Endometrial microvascular endothelial cells (primary cell): ENCODE data around the gene ZNF496. TPM values are rescaled to one million over a fixed set of nuclear protein-coding genes. Genes with fewer than 3 reads are reported as not detected.
"Not testable (repeated sequence)": the region's sequence is repeated elsewhere in the genome, so short reads cannot be mapped to it uniquely, and the experiment has no call there.

Experiments used
- in situ Hi-C: cut with HindIII; loops from 2 replicates; pipeline ENCODE4 v1.10.0; 2017; ENCODE audit warnings: low sequenced_read_pairs, low pct_unique_long_range_greater_than_20kb; ENCODE audit errors: inconsistent ontology term
- total RNA-seq: library from RNA; depleted of rRNA; stranded (reverse); fragments of >200 nt; gene quantifications from one replicate; pipeline ENCODE4 v1.2.3, GENCODE V29; 2015; ENCODE audit errors: inconsistent ontology term

Gene ZNF496
- 30.8 TPM for total RNA-seq

- in situ Hi-C loops: no loop called here
Measured at GRCh38 chr1:247331525-247332214, at the start of gene ZNF496. TSS of gene ZNF496 (minus strand) at chr1:247331867. CDS start at chr1:247329578, 2,289 bp downstream.

- in situ Hi-C loops: no loop called here
Measured at GRCh38 chr1:247378334-247379073, 46.8 kb upstream of the ZNF496 start.

GRCh38 chr1:247377656-247378055, 46.0 kb upstream of the ZNF496 start:
- in situ Hi-C loops: not testable (repeated sequence)

GRCh38 chr1:247376659-247377058, 45.0 kb upstream of the ZNF496 start:
- in situ Hi-C loops: no loop called here

- in situ Hi-C loops: no loop called here
Measured at GRCh38 chr1:247375747-247376146, 44.1 kb upstream of the ZNF496 start.

- in situ Hi-C loops: not testable (repeated sequence)
Measured at GRCh38 chr1:247374651-247375334, 43.1 kb upstream of the ZNF496 start.

- in situ Hi-C loops: no loop called here
Measured at GRCh38 chr1:247373721-247374141, 42.1 kb upstream of the ZNF496 start.

GRCh38 chr1:247371801-247372259, 40.2 kb upstream of the ZNF496 start:
- in situ Hi-C loops: no loop called here

GRCh38 chr1:247370786-247371732, 39.4 kb upstream of the ZNF496 start:
- in situ Hi-C loops: no loop called here

- in situ Hi-C loops: no loop called here
Measured at GRCh38 chr1:247368490-247369145, 37.0 kb upstream of the ZNF496 start.

- in situ Hi-C loops: no loop called here
Measured at GRCh38 chr1:247367786-247368422, 36.2 kb upstream of the ZNF496 start.

- in situ Hi-C loops: no loop called here
Measured at GRCh38 chr1:247366926-247367645, 35.4 kb upstream of the ZNF496 start.

- in situ Hi-C loops: not testable (repeated sequence)
Measured at GRCh38 chr1:247366345-247366744, 34.7 kb upstream of the ZNF496 start.

- in situ Hi-C loops: no loop called here
Measured at GRCh38 chr1:247365023-247365422, 33.4 kb upstream of the ZNF496 start.

- in situ Hi-C loops: not testable (repeated sequence)
Measured at GRCh38 chr1:247363000-247363399, 31.3 kb upstream of the ZNF496 start.

GRCh38 chr1:247362153-247362552, 30.5 kb upstream of the ZNF496 start:
- in situ Hi-C loops: no loop called here
